ENCODE results near the gene SLCO4A1. TPM values are rescaled to one million over a fixed set of nuclear protein-coding genes. Genes with fewer than 3 reads are reported as not detected.

The SLCO4A1 gene
- total RNA-seq, 1 donor from 2014 or later = 45.9 TPM

DNA sequence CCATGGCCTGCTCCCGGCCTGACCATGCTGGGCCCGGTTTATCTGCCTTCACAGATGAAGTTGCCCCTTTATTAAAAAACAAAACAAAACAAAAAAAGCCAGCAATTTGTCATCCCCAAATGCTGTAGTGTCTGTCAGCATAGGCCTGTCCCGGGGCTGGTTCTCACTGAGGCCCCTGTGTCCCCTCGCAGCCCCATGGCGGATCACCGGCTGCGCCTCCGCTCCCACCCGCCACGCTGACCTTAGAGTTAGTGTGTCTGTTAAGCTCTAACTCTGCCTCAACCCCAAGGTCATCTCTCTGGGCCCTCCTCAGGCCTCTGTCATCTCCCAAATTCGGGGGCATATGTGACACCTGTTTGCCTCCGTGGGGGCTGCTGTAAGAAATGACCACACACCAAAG, 11.1 kb downstream of the SLCO4A1 start:
- intact Hi-C loops (cut with DNase I) = no loop called here
- Histone ChIP-seq H3K27ac (peak overlapping the region; percentile 87), H3K27me3 (no peaks in the 10 kb centered on the region), H3K4me3 (no peak overlapping the region), H3K4me1 (peaks cover 31% of the 10 kb centered on the region), H3K36me3 (no peaks in the 10 kb centered on the region), H3K9me3 (no peaks in the 10 kb centered on the region)
- TF ChIP-seq, protein P1, sequence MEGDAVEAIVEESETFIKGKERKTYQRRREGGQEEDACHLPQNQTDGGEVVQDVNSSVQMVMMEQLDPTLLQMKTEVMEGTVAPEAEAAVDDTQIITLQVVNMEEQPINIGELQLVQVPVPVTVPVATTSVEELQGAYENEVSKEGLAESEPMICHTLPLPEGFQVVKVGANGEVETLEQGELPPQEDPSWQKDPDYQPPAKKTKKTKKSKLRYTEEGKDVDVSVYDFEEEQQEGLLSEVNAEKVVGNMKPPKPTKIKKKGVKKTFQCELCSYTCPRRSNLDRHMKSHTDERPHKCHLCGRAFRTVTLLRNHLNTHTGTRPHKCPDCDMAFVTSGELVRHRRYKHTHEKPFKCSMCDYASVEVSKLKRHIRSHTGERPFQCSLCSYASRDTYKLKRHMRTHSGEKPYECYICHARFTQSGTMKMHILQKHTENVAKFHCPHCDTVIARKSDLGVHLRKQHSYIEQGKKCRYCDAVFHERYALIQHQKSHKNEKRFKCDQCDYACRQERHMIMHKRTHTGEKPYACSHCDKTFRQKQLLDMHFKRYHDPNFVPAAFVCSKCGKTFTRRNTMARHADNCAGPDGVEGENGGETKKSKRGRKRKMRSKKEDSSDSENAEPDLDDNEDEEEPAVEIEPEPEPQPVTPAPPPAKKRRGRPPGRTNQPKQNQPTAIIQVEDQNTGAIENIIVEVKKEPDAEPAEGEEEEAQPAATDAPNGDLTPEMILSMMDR (IDR thresholded peaks at IDR 0.05) = no peak
- TF ChIP-seq POLR2A (IDR thresholded peaks at IDR 0.05) (no peak), POLR2AphosphoS5 (IDR thresholded peaks at IDR 0.05; ENCODE audit: insufficient read depth in 1 of 2, low read depth in 1 of 2) (no peak)
- no peak for DNase-seq (ENCODE audit: extremely low spot score in 2 of 2)

DNA sequence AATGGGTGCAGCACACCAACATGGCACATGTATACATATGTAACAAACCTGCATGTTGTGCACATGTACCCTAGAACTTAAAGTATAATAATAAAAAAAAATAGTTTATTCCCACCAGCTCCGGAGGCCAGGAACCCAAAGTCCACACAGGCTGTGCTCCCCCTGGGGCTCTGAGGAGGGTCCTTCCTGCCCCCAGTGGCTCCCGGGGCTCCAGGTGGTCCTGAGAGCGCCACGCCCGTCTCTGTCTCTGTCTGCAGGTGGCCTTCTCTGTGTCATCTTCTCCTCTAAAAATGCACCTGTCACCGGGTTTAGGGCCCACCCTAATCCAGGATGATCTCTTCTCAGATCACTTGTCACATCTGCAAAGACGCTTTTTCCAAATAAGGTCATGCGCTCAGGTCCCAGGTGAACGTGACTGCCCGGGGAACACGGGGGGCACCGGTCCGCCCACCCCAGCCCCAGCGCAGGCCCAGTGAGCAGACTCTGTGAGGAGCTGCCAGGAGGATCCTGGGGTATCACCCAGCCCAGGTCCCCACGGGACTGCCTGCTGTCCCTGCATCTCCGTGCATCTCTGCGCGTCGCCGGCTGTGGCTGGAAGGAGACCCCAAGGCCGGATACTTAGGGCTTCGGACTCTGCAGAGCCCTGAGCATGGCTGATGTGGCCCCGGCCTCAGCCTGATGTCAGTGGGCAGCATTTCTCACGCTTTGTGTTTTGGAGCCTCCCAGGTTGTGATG, 11.8 kb downstream of the SLCO4A1 start:
- no peaks in the 10 kb centered on the region for H3K36me3 ChIP-seq
- H3K27ac ChIP-seq = no peak overlapping the region
- H3K4me3 ChIP-seq = no peak overlapping the region
- intact Hi-C loops (cut with DNase I) = no loop called here
- no peaks in the 10 kb centered on the region for H3K27me3 ChIP-seq
- peaks cover 26% of the 10 kb centered on the region for H3K4me1 ChIP-seq
- no peak for TF ChIP-seq POLR2A (IDR thresholded peaks at IDR 0.05)
- no peak for TF ChIP-seq POLR2AphosphoS5 (IDR thresholded peaks at IDR 0.05; ENCODE audit: insufficient read depth in 1 of 2, low read depth in 1 of 2)
- TF ChIP-seq, protein P1 (IDR thresholded peaks at IDR 0.05) = no peak
- no peaks in the 10 kb centered on the region for H3K9me3 ChIP-seq
- no peak for DNase-seq (ENCODE audit: extremely low spot score in 2 of 2)

DNA sequence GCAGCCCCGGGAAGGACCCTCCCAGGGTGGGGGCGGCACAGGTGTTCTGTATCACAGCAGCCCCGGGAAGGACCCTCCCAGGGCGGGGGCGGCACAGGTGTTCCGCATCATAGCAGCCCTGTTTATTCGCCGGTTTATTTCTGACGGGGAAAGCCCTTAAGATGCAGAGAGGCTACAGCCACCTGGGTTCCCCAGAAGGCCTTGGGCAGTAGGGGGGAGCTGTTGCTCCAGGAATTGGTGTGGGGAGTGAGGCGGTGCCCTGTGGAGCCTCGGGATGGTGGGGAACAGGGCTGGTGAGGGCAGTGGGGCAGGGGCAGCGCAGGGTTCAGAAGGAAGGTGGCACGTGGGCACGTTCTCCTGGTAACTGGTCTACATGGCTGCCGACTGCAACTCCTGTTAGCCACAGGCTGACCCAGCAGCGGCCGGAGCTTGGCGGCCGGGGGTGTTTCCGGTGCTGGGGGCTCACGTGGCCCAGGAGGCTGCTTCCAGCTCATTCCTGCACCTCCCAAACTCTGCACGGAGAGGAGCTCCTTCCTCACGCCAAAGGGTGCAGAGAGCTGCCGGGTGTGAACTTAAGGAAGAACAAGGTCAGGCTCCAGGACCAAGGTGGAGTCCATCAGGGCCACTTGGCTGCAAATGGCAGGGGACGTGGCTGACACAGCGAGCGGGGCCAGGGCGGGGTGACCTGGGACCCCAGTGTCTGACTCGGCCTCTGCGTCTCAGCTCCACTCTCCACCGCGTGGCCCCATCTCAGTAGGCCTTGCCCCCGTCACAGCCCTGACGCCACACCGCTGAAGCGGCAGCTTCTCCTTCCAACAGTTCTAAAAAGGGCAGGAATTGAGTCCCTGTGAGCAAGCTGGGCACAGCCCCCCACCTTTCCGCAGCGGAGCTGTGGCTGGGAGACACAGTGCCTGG, 13.2 kb downstream of the SLCO4A1 start:
- intact Hi-C loops (cut with DNase I) = no loop called here
- Histone ChIP-seq H3K4me1 (peaks cover 26% of the 10 kb centered on the region), H3K36me3 (no peaks in the 10 kb centered on the region), H3K27me3 (no peaks in the 10 kb centered on the region), H3K27ac (no peak overlapping the region), H3K4me3 (no peak overlapping the region), H3K9me3 (no peaks in the 10 kb centered on the region)
- no peak for TF ChIP-seq POLR2AphosphoS5 (IDR thresholded peaks at IDR 0.05; ENCODE audit: insufficient read depth in 1 of 2, low read depth in 1 of 2)
- TF ChIP-seq, protein P1 (IDR thresholded peaks at IDR 0.05) = no peak
- TF ChIP-seq POLR2A (IDR thresholded peaks at IDR 0.05) = no peak
- no peak for DNase-seq (ENCODE audit: extremely low spot score in 2 of 2)

DNA sequence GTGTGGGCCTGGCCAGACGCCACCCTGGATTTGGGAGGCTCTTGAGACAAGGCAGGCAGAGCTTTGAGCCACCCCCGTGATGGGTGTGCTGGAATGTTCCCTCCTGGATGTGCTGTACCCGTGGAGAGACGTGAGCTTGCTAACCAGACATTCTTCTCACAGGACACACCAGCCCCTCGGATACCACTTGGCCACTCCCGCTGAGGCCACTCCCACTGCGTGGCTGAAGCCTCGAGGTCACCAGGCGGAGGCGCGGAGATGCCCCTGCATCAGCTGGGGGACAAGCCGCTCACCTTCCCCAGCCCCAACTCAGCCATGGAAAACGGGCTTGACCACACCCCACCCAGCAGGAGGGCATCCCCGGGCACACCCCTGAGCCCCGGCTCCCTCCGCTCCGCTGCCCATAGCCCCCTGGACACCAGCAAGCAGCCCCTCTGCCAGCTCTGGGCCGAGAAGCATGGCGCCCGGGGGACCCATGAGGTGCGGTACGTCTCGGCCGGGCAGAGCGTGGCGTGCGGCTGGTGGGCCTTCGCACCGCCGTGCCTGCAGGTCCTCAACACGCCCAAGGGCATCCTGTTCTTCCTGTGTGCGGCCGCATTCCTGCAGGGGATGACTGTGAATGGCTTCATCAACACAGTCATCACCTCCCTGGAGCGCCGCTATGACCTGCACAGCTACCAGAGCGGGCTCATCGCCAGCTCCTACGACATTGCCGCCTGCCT, 14.1 kb downstream of the SLCO4A1 start:
- H3K4me1 ChIP-seq = peaks cover 20% of the 10 kb centered on the region
- intact Hi-C loops (cut with DNase I) = no loop called here
- H3K4me3 ChIP-seq = no peak overlapping the region
- no peaks in the 10 kb centered on the region for H3K27me3 ChIP-seq
- no peak for DNase-seq (ENCODE audit: extremely low spot score in 2 of 2)
- no peak for TF ChIP-seq POLR2A (IDR thresholded peaks at IDR 0.05)
- TF ChIP-seq, protein P1 (IDR thresholded peaks at IDR 0.05) = no peak
- TF ChIP-seq POLR2AphosphoS5 (IDR thresholded peaks at IDR 0.05; ENCODE audit: insufficient read depth in 1 of 2, low read depth in 1 of 2) = peak in 1 of 2 donors; percentile 22
- H3K36me3 ChIP-seq = no peaks in the 10 kb centered on the region
- no peak overlapping the region for H3K27ac ChIP-seq
- H3K9me3 ChIP-seq = no peaks in the 10 kb centered on the region

All from vagina (tissue), 2 donors.